Limb (tissue), 2 donors: ENCODE results near the gene NEDD4L.

Source experiments
- DNase-seq, 2 donors: peaks; one replicate each; pipeline ENCODE4 v3.0.0-alpha.2; 2016; ENCODE audit errors: extremely low spot score in 2 of 2

Gene NEDD4L

DNA sequence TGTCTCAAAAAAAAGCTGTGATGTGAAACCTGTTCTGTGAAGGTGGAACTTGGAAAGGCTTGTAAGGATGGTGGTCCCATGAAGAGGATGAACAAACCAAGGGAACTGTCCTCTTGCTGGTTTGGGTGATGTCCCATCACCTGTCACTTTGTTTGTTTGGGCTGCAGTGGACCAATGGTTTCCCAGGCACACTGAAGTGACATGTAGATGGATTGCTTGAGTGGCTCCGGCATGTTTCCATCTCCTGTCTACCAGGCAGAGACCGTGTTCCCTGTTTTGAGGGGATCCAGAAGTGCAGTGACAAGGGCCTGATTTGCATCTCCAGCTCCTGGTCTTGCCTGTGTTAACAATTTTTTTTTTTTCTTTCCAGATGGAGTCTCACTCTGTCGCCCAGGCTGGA lies 8.9 kb downstream of the NEDD4L start:
- DNase-seq = no peak

DNA sequence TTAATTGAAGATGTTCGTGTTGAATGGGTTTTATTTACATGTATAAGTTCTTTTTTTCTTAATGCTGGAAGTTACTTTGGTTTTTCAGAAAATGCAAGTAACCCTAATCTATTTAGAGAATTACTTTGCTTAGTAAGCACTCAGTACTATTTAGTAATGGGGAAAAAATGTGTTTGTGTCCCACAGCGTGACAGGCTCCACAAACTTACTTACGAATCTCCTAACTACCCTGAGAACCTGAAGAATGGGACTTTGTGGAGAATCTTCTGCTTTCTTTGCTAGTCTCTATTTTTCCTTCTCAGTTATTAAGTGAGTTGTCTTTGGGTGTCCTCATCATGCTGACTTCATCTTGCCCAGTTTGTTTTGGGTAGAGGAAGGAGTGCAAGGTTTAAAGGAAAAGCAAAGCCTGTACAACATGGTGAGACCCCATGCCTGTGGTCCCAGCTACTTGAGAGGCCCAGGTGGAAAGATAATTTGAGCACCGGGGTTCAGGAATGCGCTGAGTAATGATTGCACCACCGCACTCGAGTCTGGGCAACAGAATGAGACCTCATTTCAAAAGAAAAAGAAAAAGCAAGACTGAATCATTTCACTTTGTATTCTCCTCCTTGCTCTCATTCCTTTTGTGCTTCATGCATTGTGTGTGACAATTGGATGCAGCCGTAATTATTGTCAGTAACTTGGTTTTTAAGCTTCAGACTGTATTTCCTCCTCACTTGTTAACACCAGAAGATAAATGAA lies 10.2 kb downstream of the NEDD4L start:
- DNase-seq = no peak

GRCh38 chr18:58055890-58056558 lies 12.0 kb downstream of the NEDD4L start:
- DNase-seq = no peak

DNA sequence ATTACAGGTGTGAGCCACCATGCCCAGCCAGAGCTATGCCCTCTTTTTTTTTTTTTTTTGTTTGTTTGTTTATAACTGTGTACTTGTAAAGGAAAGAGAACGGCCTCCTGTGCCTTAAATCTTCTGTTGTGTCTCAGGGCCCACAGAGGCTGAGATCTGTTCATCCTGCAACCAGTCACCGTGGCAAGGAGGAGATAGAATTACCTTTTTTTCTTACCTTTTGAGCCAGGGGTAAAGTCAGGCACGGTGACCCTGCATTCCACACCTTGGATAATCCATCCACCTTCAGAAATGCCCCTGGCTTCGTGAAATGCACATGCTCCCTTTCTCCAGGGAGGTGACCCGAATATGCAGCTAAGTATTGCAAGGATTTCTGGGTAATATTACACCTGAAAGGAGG lies 12.8 kb downstream of the NEDD4L start:
- DNase-seq = no peak

- no peak for DNase-seq
Measured at GRCh38 chr18:58057291-58057965, 13.4 kb downstream of the NEDD4L start.

GRCh38 chr18:58058720-58059119 lies 14.7 kb downstream of the NEDD4L start:
- no peak for DNase-seq

DNA sequence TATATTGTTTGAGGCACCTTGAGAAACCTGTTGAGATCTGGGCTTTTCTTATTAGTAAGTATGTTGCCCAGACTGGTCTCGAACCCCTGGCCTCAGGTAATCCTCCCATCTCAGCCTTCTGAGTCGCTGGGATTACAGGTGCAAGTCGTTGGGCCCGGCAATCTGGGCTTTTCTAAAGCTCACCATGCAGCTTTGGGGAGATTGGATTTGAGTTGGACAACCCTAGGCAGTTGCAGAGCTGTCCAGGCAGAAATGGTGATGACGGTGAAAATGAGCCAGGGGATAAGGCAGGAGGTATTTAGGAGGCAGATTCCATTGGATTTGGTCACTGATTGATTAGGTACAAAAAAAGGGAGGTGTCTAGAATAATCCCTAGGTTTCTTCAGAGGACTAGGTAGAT lies 16.2 kb downstream of the NEDD4L start:
- DNase-seq = no peak

GRCh38 chr18:58061349-58061748 lies 17.3 kb downstream of the NEDD4L start:
- DNase-seq = no peak

DNA sequence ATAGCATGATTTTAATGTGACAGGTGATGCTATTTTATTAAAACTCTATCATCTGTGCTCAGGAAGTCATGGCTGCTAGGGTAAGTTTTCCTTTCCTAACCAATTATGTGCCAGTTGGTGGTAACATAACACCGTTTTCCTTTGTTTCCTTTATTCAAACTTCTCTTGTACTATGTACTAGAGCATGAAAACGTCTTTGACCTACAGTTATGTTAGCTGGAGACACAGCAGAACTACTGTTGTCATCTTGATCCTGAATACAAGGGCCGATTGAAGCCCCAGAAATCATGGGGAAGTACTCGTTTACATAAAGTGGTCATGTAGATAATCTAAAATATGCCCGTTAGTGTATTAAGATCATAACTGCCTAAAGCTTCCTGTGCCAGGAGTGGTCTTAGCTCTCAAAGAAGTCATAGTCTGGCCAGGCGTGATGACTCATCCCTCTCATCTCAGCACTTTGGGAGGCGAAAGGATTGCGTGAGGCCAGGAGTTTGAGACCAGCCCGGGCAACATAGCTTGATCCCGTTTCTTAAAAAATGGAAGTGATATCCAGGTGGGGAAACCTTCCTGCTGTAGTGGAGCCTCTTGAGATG lies 20.5 kb downstream of the NEDD4L start:
- no peak for DNase-seq

GRCh38 chr18:58065956-58066355 lies 21.9 kb downstream of the NEDD4L start:
- no peak for DNase-seq

DNA sequence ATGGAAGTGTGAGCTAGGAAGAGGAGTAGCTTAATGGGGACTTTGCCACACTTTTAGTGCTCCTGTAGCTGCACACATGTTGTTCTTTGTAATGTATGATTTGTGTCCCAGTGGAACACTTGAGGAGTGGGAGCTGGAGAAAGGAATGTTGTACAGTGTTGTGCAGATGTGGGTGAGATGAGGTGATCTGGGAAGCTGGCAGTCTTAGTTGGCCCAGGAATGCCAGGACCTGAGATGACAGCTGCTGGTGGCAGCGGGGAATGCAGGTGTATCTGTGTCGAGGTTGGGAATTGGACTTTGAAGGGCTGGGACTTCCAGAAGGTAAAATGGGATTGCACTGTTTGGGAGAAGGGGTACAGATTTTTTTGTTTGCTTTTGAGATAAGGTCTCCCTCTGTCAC lies 23.6 kb downstream of the NEDD4L start:
- DNase-seq = no peak

DNA sequence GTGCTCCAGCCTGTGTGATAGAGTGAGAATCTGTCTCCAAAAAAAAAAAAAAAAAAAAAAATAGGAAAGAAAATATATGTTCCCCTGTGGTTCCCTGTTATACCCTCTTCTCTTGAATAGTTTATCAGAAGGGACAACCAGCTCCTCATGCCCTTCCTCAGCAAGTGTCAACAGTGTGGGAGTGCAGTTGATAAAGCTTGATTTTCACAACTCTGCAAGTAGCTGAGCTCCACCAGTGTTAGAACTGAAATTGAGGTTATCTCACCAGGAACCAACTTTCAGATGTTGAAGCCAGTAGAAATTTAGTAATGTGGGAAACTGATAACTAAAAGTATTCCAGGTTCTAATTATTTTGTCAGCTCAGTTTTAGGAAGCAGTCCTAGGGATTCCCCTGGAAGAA lies 25.1 kb downstream of the NEDD4L start:
- DNase-seq = no peak

DNA sequence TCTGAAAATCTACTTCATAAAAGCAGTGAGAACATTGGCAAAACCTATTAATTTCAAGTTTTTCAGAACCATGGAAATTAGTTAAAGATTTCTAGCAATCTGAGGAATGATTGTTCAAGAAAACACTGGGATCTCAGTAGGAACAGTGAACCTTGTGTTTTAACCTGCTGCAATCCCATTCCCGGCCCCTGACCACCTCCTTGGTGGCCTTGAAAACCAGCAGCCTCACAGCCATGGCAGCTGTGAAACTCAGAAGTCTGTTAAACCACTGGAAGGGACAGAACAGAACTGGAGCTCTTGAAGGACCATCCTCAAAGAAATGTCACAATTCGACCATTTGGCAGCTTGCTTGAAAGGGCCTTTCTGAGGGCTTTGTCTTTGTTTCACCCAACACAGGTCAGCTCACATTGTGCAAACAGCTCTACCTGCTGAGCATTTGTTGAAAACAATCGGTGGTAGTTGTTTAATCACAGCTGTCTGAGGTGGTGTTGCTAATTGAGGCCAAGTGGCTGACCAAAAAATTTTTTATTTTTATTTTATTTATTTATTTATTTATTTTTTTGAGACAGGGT lies 25.8 kb downstream of the NEDD4L start:
- no peak for DNase-seq

DNA sequence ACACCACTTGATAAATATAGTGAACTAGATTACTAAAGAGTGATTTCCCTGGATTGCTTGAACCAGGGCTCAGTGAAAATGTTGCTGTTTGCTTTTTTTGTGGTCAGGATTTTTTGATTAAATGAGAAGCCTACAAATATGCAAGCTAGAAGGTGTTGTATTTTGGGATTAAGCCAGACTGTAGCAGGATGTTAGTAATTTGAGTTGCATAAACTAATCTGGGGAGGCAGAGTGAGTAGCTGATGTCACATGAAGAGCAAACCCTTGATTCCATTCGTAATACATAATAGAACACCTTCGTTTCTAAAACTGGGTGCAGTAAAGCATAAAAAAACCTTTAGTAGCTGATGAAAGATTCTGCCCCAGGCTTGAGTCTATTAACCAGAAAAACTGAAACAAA lies 32.0 kb downstream of the NEDD4L start:
- no peak for DNase-seq

GRCh38 chr18:58077329-58077728 lies 33.3 kb downstream of the NEDD4L start:
- DNase-seq = no peak

DNA sequence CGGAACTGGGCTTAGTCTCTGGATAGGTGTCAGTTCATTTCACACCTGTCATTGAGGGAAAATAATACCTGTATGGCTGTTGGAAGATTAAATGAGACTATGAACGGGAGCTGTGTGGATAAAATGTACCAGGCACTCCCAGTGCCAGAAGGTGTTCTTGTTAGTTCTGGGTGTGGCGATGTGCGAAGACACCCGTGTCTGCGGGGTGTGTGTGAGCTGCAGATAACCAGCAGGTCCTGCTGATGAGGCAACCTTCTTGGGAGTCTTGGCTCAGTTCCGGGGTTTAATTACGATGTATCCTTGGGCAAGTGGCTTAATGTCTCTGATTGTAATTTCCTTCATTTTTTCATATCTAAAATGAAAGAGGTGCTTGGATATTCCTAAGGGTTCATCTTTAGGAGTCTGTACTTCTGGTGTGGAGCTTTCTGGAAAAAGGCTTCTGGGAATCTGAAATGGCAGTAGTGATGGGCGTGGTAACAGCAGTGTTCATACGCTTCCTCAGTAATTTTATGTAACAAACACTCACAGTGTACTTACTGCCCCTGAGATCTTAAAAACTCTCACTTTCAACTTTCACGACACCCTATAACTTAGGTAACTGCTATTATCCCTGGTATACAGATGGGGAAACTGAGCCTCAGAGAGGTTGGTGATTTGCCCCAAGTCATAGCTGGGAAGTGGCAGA lies 35.0 kb downstream of the NEDD4L start:
- no peak for DNase-seq

GRCh38 chr18:58080451-58080850 lies 36.4 kb downstream of the NEDD4L start:
- DNase-seq = no peak

DNA sequence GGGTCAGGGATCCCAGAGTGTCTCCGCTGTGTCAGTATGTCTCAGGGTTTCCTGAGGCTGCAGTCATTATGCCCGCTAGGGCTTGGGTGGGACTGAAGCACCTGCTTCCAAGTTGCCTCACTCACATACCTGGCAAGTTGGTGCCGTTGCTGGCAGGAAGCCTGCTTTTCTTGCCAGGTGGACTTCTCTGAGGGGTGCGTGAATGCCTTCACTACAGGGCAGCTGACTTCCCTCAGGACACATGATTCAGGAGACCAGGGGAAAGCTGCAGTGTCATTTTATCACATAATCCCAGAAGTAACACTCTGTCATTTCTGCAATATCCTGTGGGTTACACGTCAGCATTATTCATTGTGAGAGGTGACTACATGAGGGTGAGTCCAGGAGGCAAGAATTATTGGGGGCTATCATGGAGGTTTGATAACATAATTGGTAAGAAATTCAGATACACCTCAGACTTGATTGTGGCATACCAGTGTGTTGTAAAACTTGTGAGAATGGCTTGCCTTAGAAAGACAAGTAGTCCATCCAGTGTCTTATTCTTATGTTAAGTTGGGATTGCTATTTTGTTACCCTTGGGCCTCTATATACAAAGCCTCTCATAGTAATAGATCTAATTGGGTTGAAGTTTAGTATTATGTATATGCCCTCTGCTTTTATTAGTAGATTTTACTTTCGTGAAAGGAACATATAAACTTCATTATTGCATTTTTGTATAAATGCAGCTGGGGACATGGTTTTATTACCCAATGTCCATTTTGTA lies 44.1 kb downstream of the NEDD4L start:
- no peak for DNase-seq

- no peak for DNase-seq
Measured at GRCh38 chr18:58088691-58089065, 44.7 kb downstream of the NEDD4L start.

DNA sequence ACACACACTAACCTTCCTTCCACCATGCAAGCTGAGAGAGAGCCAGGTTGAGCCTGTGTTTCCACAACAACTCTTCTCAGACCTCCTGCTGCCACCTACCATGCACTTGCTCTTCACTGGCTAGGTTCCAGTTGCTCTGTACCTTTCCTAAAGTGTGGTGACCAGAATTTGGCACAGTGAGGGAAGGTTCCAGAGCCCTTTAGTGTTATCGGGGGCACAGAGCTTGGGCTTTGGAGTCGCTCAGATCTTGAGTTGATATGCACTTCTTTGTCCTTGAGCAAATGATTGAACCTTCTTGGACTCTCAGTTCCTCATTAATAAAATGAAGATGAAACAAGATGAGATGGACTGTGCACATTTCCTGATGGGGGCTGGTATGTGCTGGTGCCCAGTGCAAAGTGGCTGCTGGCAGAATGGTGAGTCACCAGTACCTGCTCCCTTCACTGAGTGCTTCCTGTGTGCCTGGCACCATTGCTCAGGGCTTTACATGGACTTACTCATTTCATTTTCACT lies 47.1 kb downstream of the NEDD4L start:
- DNase-seq = no peak
